OCI-LY1 (cell line): ENCODE results near the gene PLG.

ENCODE experiments used
- CTCF ChIP-seq: fragments of 200-600 bp; sonication (generic), shearing (Covaris generic); IDR thresholded peaks from 2 replicates; pipeline ENCODE4 v1.5.1; 2017; ENCODE audit warnings: mild to moderate bottlenecking, antibody characterized with exemption, low read length, moderate library complexity, mixed read lengths
- EZH2 ChIP-seq: fragments of 200-600 bp; sonication (generic), shearing (Covaris generic); IDR thresholded peaks from 2 replicates; pipeline ENCODE4 v1.8.0; 2017; ENCODE audit warnings: borderline replicate concordance, mixed run types, mild to moderate bottlenecking, antibody characterized with exemption, low read length, moderate library complexity, mixed read lengths

DNA sequence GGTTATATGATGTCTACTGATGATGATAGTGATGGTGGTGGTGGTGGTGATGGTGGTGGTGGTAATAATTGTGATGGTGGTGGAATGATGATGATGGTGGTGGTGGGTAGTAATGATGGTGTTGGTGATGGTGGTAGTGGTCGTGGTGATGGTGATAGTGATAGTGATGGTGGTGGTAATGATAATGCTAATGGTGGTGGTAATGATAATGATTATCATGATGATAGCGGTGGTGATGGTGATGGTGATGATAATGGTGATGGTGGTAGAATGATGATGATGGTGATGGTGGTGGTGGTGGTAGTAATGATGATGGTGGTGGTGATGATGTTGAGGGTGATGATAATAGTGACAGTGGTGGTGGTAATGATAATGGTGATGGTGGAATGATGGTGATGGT is 33.5 kb upstream of the PLG start:
- no peak for TF ChIP-seq CTCF
- TF ChIP-seq EZH2 = no peak
